ENCODE data around the gene SFPQ.

DNA sequence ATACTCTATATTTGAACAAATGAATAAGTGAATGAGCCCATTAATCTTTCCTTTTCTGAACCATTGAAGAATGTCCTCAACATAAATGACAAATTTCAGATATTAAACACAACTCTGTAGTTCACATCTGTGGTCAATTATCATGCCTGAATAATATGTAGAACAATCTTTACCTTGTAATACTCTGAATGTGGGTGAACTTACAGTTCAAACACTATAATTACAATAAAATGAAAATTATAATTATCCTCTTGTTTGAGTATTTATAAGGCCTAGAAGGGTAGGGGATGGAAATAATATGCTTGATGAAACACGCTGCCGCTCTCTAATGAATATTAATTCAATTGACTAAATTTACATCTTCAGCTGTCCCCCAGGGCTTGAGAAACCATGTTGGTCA, 8.7 kb upstream of the SFPQ start:
- TF ChIP-seq YY1 (IDR thresholded peaks at IDR 0.05; ENCODE audit: insufficient read depth, insufficient read length), result no peak
- no peak for TF ChIP-seq ZNF274 (IDR thresholded peaks at IDR 0.05; ENCODE audit: low read depth, low read length)

All from NT2/D1 (cell line).